Measurements from ENCODE around the gene ELMOD3.
"Not testable (repeated sequence)": the region's sequence is repeated elsewhere in the genome, so short reads cannot be mapped to it uniquely, and the experiment has no call there.

ELMOD3 gene

DNA sequence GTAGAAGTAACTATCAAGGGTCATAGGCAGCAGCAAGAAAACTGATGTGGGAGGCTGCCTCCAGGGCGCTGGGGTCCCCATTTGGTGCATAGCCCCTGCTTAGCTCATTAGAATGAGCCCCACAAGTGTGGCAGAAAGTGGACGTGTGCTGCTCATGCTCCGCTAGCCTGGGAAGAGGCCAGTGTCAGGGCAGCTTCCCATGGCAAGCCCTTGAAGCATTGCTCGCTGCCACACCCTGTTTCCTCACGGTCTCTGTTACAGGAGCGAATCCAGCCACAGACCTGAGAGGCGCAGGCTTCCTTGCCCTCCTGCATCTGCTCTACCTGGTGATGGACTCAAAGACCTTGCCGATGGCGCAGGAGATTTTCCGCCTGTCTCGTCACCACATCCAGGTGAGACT, 22.5 kb downstream of the ELMOD3 start:
- no peak for DNase-seq

DNA sequence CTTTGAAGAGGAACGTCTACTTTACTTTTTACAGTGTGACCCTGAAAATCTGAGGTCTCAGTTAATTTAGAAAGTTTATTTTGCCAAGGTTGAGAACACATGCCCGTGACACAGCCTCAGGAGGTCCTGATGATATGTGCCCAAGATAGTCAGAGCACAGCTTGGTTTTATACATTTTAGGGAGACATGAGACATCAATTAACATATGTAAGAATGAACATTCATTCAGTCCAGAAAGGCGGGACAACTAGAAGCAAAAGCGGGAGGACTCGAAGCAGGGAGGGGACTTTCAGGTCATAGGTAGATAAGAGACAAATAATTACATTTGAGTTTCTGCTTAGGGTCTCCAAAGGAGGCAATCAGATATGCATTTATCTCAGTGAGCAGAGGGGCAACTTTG, 23.7 kb downstream of the ELMOD3 start:
- no peak for DNase-seq

DNA sequence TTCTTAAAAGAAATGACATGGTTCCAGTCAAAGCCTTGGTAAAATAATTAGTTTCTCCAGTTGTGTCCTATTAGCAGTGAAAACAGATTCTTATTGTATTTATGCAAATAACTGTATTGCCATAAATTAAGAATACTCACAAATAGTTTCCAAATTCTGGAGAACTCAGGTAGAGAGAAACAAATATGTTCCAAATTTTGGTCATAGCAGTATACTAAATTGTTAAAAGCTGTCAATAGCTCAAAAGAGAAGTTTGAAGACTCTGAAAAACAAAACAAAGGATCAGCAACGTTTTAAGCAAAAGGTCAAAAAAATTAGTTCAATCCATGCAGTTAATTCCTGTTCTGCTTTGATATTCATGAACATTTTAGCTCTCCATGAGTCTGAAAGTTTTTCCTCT, 25.5 kb downstream of the ELMOD3 start:
- no peak for DNase-seq

DNA sequence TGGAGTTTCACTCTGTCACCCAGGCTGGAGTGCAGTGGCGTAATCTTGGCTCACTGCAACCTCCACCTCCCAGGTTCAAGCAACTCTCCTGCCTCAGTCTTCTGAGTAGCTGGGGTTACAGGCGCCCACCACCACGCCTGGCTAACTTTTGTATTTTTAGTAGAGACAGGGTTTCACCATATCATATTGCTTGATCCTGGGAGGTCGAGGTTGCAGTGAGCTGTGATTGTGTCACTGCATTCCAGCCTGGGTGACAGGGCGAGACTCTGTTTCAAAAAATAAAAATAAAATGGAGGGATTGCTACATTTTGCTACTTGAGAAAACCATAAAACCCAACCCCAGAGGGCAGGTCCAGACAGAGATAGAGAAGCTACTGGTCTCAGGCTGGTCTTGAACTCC, 28.6 kb downstream of the ELMOD3 start:
- not testable (repeated sequence) for DNase-seq

DNA sequence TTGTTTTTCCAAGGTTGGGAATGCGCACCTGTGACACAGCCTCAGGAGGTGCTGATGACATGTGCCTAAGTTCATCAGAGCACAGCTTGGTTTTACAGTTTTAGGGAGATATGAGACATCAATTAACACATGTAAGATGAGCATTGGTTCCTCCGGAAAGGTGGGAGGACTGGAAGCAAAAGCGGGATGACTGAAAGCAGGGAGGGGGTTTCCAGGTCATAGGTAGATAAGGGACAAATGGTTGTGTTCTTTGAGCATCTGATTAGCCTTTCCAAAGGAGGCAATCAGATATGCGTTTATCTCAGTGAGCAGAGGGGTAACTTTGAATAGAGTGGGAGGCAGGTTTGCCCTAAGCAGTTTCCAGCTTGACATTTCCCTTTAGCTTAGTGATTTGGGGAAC, 29.3 kb downstream of the ELMOD3 start:
- no peak for DNase-seq

DNA sequence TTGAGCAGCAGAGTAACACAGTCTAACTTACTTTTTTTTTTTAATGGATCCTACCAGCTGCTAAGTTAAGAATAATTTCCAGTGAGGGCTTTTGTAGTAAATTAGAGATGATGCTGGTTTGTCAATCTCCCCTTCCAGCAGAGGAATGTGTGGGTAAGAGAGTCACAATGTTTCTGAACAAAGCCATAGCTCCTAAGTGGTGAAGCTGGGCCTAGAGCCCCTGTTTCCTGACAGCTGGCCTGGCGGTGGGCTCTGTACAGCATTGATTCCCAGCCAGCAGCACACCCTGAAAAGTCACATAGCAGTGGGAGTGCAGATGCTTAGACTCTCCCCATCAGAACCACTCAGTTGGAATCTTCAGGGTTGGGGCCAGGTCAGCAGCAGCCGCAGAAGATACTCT, 31.2 kb downstream of the ELMOD3 start:
- no peak for DNase-seq

DNA sequence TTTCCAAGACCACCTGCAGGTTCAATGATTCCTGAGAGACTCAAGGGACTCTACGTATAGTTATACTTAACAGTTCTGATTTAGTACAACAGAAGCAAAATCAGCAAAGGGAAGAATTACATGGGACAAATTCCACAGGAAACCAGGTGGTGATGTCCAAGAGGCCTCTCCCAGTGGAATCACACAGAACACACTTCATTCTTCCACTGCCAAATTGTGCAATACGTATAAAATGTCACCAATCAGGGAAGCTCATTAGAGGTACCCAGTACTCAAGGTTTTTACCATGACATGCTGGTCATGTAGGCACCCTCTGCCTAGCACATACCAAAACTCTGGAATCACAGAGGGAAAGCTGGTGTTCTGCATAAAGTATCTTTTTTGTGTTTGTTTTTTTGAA, 33.2 kb downstream of the ELMOD3 start:
- DNase-seq, result no peak

DNA sequence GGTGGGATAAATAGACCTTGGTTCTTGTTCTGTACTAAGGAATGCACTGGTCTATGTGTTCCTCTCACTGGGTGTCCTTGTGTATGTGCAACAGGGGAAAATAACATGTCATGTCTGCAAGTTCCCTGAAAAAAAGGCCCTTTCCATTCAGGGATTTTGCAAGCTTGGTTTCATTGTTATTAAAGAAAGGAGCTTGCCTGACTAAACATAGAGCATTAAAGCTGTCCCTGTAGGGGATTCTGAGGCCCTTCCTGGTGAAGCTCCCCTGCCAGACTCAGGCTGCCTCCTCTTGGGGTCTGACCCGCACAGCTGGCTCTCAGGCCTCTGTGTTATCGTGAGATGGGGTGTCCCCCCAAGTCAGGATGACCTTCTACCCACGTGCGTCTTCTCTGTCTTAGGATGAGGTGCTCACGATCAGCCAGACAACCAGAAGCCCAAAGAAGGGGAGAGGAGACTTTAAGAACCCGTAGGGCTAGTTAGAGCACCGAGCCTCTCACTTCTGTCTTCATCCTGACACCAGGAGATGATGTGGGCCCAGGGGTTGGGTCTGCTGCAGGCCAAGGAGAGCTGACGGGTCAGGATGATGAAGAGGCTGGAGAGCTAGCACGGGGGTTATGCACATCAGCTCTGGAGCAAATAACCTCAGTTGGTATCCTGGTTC, 34.4 kb downstream of the ELMOD3 start:
- no peak for DNase-seq

DNA sequence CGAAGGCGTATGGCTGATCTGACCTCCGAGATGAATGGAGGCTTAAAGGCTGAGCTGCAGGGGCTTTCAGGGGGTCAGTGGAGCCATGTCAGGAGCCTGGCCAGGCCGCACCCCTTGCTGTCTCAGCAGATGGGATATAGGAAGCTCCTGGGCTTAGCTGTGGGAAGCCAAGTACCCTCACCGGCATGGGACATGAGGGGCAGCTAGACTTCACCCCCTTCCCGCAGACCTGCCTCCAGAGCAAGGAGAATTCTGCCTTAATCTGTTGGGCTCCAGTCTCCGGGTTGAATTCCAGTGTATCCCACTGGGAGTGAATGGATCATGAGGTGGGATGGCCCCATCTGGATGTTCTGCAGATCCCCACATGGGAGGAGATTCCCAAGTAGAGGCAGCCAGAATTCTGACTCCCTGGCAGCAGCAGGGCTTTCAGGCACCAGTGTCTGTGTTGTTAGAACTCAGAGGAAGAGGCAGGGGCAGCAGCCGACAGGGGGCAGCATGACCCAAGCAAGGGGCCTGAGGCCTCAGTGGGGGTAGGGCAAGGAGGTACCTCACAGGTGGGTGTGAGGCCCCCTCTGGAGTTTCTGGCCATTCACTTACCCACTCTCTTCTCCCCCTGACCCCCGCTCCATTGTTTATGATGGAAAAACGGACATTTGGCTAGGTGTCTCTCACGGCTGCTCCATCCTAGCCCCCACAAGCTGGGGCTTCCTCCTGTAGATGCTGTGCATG, 36.5 kb downstream of the ELMOD3 start:
- peak; percentile 71 to 72 for DNase-seq

DNA sequence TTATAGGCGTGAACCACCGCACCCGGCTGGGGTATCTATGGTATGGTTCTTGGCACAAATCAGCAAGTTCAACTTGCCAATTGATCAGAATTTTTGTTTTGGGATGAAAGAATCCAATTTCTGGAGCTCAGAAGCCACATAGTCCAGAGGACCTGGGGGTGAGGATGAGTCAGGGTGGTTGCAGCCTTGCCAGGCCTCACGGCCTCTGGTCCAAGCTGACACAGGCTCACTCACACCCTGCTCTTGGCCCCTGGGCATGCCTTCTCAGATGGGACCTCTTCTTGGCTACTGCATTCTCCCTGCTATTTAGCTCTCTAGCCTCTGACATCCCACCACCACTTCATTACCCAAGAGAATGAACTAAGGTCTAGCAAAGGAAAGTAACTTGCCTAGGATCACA, 39.3 kb downstream of the ELMOD3 start:
- no peak for DNase-seq

DNA sequence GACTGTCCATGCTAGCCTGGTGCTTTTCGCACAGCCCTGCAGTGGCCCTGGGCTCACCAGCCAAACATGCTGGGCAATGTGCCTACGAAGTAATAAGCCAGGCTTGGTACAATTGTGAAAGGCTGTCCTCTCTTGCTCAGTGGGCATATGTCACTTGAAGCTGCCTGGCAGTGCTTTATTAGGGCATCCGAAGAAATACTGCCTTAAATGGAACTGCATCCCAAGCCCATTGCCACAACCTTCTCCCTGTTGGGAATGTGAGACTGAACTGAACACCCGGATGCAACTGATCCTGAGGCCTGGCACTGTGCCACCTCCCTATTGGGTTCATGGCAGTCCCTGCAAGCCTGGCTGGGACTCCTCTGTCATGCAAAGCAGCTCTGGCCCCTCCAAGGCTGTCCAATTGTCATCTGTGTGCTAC, 39.7 kb downstream of the ELMOD3 start:
- no peak for DNase-seq

DNA sequence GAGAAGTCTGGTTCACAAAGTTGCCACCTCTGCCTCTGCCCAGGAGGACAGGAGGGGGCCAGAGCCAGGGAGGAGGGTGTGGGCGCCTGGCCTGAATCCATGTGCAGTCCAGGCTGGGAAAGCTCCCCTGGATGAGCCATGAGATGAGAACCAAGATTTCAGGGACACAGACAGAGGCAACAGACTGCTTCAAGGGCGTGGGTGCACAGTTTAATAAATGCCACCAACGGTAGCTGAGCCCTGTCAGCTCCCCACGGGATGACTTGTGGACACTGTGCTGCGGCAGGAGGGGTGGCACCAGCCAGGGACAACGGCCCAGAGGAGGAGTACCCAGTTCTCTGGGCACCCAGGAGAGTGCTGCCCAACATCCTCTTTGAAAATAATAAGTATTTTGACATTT, 40.4 kb downstream of the ELMOD3 start:
- DNase-seq, result no peak

DNA sequence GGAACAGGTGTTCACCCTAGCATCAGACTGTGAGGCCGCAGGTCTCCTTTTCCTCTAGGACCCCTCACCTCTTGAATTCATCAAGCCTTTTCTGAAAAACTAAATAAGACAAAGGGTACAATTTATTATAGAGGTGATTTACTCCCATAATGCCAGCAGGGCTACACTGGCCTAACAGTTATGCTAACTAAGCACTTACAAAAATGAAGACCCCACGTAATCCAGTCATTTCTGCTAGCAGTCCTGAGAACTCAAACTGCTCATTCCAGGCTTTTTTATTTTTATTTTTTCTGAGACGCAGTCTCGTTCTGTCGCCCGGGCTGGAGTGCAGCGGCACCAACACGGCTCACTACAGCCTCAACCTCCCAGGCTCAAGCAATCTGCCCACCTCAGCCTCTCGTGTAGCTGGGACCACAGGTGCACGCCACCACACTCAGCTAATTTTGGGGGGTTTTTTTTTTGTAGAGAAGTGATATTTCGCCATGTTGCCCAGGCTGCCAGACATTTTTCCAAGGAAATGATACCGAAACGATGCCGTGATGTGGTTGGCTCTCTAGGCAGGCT, 41.4 kb downstream of the ELMOD3 start:
- DNase-seq, result no peak

DNA sequence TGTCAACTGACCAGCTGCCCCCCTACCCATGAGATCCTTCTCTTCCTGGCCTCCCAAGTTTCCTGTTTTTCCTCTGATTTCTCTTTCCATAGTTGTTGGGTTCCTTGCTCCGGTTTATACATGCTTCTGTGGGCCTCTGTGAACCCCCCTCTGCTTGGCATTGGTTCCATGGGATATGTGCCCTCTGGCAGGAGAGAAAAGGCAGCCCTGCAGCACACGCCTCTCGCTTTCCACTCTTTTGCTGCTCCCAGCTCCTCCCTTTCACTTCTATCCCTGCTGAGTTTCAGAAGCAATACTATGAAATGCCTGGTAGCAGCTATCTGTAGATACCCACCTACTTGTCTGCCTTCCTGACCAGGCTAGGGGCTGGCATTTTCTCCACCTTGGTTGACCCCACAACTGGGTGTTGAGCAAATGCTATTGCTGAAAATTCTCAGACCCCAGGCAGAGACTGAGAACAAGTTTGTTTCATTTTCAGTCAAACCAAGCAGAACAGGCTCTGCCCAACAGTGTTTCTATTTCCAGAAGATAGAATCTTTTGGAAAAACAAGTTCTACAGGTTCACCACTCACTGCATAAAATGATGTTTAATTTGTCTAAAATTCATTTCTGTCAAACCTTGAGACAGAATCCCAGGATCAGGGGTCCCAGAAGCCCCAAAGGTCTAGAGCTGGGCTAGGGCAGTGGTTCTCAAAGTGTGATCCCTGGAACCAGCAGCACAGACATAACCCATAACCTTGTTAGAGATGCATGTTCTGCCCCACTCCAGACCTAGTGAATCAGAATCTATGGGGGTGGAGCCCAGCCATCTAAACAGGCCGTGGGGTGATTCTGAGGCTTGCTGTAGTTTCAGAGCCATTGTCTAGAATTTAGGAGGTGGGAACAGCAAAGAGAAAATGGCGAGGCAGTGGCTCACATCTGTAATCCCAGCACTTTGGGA, 42.2 kb downstream of the ELMOD3 start:
- no peak for DNase-seq

DNA sequence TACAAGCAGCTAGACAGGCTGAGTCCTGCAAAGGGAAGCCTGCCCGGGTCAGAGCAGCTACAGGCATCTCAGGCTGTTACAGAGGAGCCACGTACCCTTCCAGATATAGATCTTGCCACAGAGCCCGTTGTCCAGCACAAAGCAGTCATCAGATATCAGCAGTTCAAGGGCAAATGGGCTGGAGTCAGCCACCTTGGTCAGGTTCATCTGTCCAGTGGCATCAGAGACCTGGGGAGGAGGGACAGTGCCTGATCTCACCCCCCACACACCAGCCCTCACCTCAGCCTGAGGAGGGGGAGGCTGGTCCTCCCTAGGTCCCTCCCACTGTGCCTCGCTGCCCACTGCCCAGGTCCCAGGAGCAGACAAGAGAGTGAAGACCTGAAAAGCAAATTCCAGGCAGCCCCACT, 43.4 kb downstream of the ELMOD3 start:
- DNase-seq, result no peak

DNA sequence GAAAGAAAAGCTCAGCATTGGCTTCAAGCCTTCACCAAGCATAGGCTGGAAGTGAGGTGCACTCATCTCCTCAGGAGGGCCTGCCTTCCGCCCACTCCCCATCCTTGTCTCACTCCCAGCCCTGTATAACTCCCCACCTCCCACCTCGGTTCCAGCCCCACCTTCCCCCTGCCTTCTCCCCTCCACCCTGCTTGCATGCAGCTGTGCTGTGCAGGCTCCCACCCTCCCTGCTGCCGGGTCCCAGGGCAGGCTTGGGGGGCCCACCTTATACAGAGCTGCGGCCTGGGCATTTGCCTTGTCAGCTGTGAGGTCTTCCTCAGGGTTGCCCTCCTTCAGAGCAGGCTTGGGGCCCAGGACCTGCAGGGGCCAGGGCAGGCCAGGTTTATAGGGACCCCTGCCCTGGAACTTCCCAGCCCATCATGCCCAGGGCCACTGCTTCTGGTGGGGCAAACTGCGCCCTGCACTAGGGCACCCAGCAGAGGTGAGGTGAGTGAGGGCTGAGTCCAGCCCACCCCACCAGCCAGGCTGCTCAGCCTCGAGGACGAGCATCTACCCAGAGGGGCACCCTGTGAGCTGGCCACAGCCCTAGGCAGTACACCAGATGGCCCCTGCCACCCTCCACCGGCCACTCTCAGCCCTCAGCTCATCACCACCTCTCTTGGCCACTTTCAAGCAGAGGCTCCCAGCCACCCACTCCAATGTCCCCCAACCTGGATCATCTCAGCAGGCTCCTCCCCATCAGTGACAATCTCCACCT, 44.0 kb downstream of the ELMOD3 start:
- DNase-seq, result no peak

DNA sequence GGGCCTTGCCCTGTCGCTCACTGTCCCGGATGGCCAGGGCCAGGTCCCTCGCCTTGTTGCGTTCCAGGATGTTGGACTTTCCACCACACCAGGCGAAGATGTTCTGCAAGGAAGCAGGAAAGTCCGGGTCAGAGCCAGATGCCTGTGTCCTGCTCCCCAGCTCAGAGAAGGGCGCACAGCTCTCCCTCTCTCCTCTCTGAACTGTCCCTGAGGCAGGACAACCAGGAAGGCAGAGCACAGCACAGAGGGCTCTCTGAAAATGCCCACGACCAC, 44.5 kb downstream of the ELMOD3 start:
- no peak for DNase-seq

DNA sequence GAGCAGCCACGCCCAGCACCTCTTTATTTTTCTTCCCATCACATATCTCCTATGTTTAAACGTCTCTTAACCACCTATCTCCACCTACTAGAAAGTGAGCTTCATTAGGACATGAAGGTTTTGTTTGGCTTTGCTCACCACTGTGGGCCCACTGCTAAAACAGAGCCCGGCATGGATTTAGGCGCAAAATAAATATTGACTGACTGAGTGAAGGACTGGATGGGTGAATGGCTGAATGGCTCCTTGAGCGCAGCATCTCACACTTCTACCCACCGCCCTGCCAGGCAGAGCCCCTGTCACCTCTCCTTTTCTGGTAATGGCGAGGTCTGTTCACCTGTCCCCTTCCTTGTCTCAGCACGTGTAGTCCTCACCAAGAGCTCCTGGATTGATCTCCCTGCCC, 45.5 kb downstream of the ELMOD3 start:
- DNase-seq, result no peak

DNA sequence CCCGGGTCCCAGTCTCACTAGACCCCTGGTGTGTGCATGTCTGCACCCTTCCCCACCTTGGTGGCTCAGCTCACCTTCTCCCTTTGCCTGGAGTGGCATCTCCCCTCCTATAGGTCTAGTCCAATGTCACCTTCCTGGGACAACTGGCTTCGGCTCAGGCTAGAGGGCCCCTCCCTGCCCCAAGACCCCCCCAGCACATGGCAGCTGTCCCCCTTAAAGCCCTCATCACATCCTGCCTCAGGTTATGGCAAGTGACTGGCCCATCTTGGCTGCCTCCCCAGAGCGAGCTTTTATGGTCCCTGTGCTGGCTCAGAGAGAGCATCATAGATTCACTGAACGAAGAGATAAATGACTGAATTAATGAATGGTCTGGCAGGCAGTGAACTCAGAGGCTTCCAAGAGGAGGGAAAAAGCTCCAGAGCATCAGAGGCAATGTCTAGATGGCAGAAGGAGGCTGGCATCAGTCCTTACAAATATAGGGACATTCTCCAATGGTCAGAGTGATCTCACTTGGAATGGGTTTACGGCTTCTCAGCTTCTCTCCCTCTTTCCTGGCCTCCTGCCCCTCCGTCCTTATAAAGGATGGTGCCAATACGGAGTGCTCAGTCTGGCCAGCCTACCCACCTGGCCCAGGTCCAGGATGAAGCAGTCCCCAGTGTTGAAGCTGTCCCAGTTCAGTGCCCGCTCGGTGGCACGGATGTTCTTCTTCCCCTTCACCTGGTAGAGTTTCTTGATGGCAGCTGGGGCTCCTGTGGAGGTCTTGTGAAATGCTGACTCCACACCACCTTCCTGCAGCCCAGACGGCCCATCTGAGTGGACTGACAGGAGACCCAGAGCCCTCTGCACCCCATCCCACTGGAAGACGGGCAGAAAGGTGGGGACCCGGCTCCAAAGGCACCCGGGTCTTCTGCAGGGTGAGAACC, 46.2 kb downstream of the ELMOD3 start:
- no peak for DNase-seq

DNA sequence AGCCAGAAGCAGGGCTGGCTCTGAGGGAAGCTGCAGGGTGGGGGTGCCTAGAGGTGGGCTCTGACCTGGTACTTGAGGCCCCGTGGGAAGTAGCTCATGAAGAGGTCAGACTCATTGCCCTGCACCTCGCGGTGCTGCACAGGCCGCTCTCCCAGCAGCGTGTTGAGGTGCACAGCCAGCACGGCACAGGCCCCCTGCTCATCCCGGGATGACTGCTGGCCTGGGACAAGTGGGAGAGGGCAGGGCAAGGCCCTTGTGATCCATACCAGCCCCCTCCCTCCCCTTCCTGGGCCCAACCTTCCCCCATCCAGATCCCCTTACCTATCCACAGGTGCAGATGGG, 46.9 kb downstream of the ELMOD3 start:
- DNase-seq, result no peak

DNA sequence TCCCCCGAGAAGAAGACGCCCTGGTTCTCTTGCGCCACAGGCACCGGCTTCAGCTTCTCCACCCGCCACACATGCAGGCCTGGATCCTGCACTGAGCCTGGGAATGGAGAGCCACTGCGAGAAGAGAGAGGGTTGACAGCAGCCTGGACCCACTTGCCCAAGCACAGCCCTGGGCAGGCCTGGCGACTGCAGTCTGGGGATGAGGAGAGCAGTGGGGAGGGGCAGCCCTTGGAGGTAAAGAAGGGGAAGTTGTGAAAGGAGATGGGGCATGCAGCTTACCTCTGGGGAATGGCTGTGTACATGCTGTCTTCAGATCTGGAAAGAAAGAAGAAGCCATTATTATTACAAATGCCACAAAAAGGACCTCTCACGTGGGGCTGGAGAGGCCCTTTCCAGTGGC, 47.3 kb downstream of the ELMOD3 start:
- no peak for DNase-seq

All from CD4-positive, alpha-beta T cell treated with Interleukin-1 beta for 1 hour (primary cell).